GM12878 (cell line): Measurements from ENCODE around the gene TEC.

ENCODE experiments used
- BRCA1 ChIP-seq: IDR thresholded peaks from 2 replicates; pipeline ENCODE4 v1.6.1; 2011; ENCODE audit warnings: low read depth, low read length, improper control_type of control experiment
- CTCF ChIP-seq, 3 experiments: IDR thresholded peaks in 2 of 3; conservative IDR thresholded peaks in 1 of 3; 2 replicates each; pipeline ENCODE4 v1.5.1; 2011; ENCODE audit warnings: low read depth in 3 of 3, low read length in 3 of 3, mild to moderate bottlenecking in 3 of 3, control low read depth in 2 of 3, moderate library complexity in 2 of 3, inconsistent platforms in 1 of 3, mixed read lengths in 1 of 3; ENCODE audit not compliant: control insufficient read depth in 2 of 3, insufficient read depth in 1 of 3; ENCODE audit errors: extremely low read depth in 1 of 3
- EZH2 ChIP-seq: IDR thresholded peaks from 2 replicates; pipeline ENCODE4 v1.6.1; 2012; ENCODE audit warnings: low read depth, mild to moderate bottlenecking, control low read depth, inconsistent platforms, low read length, borderline replicate concordance; ENCODE audit not compliant: control insufficient read depth
- FOS ChIP-seq: IDR thresholded peaks from 3 replicates; pipeline ENCODE4 v1.6.1; 2011; ENCODE audit warnings: borderline replicate concordance; ENCODE audit not compliant: insufficient read length; ENCODE audit errors: extremely low read depth
- MEF2A ChIP-seq: IDR thresholded peaks from 2 replicates; pipeline ENCODE4 v1.6.1; 2011; ENCODE audit warnings: low read depth, mild to moderate bottlenecking, low read length, moderate library complexity; ENCODE audit not compliant: insufficient read depth
- POLR2A ChIP-seq: IDR thresholded peaks from 2 replicates; pipeline ENCODE4 v1.6.1; 2011; ENCODE audit warnings: low read depth, mild to moderate bottlenecking, low read length
- SIX5 ChIP-seq: IDR thresholded peaks from 2 replicates; pipeline ENCODE4 v1.6.1; 2011; ENCODE audit warnings: mild to moderate bottlenecking, low read depth, low read length, moderate library complexity; ENCODE audit not compliant: severe bottlenecking
- TCF7 ChIP-seq: IDR thresholded peaks from 2 replicates; pipeline ENCODE4 v1.6.1; 2014; ENCODE audit warnings: antibody characterized with exemption, borderline replicate concordance
- ZNF622 ChIP-seq: fragments of 450-650 bp; IDR thresholded peaks from 2 replicates; pipeline ENCODE4 v1.6.1; 2017; ENCODE audit warnings: mild to moderate bottlenecking, inconsistent platforms
- TF ChIP-seq, protein P1 (sequence below): fragments of 450-650 bp; IDR thresholded peaks from 2 replicates; pipeline ENCODE4 v1.6.1; 2017; ENCODE audit warnings: antibody characterized with exemption, mild to moderate bottlenecking, moderate library complexity

DNA sequence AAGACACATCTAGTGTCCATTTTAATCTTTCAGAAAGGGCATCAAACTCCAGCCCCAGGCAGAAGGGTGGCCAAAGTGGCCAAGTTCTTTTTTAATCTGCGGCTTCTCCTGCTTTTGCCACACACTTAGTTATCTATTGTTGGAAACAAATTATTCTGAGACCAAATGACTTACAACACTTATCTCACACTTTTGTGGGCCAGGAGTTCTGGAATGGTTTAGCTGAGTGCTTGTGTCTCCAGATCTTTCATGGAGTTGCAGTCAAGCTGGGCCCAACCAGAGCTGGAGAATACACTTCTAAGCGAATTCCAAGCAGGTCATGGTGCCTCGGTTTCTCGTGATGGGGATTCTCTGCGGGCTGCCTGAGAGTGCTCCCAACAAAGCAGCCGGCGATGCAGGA, 139.5 kb downstream of the TEC start:
- no peak for TF ChIP-seq SIX5
- no peak for TF ChIP-seq CTCF (IDR thresholded peaks at IDR 0.05 in 2 of 3, conservative IDR thresholded peaks at IDR 0.05 in 1 of 3; ENCODE audit: control insufficient read depth in 2 of 3, extremely low read depth in 1 of 3, insufficient read depth in 1 of 3, low read depth in 3 of 3, low read length in 3 of 3)
- TF ChIP-seq POLR2A = no peak; the same call in 1 of the 2 replicates
- TF ChIP-seq BRCA1 = no peak
- TF ChIP-seq EZH2 = no peak
- TF ChIP-seq ZNF622 = no peak
- TF ChIP-seq, protein P1, sequence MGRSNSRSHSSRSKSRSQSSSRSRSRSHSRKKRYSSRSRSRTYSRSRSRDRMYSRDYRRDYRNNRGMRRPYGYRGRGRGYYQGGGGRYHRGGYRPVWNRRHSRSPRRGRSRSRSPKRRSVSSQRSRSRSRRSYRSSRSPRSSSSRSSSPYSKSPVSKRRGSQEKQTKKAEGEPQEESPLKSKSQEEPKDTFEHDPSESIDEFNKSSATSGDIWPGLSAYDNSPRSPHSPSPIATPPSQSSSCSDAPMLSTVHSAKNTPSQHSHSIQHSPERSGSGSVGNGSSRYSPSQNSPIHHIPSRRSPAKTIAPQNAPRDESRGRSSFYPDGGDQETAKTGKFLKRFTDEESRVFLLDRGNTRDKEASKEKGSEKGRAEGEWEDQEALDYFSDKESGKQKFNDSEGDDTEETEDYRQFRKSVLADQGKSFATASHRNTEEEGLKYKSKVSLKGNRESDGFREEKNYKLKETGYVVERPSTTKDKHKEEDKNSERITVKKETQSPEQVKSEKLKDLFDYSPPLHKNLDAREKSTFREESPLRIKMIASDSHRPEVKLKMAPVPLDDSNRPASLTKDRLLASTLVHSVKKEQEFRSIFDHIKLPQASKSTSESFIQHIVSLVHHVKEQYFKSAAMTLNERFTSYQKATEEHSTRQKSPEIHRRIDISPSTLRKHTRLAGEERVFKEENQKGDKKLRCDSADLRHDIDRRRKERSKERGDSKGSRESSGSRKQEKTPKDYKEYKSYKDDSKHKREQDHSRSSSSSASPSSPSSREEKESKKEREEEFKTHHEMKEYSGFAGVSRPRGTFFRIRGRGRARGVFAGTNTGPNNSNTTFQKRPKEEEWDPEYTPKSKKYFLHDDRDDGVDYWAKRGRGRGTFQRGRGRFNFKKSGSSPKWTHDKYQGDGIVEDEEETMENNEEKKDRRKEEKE = no peak
- no peak for TF ChIP-seq TCF7
- no peak for TF ChIP-seq MEF2A
- no peak for TF ChIP-seq FOS
